ENCODE results near the gene PFKFB4. TPM values are rescaled to one million over a fixed set of nuclear protein-coding genes. Genes with fewer than 3 reads are reported as not detected.

The PFKFB4 gene
- total RNA-seq, 1 donor from 2014 or later = 19.3 TPM

GRCh38 chr3:48504051-48504946, 52.3 kb downstream of the PFKFB4 start, which contains the start of gene SHISA5:
Gene SHISA5 (minus strand): TSS chr3:48504174. CDS start chr3:48504094, 80 bp downstream.
- TF ChIP-seq CTCF (conservative IDR thresholded peaks at IDR 0.05; ENCODE audit: low read depth, low read length) = no peak
- no peak for DNase-seq (ENCODE audit: low read depth)

GRCh38 chr3:48503401-48504050, 53.1 kb downstream of the PFKFB4 start:
- no peak for TF ChIP-seq CTCF (conservative IDR thresholded peaks at IDR 0.05; ENCODE audit: low read depth, low read length)
- DNase-seq (ENCODE audit: low read depth) = no peak
- H3K4me3 ChIP-seq (ENCODE audit: low read depth, low read length) = peak overlapping the region; percentile 86

More at GRCh38 chr3:48504051-48504946, 52.3 kb downstream of the PFKFB4 start, which contains the start of gene SHISA5:
- H3K4me3 ChIP-seq (ENCODE audit: low read depth, low read length) = peak within 1 kb of the TSS; percentile 86

- no peak for TF ChIP-seq CTCF (conservative IDR thresholded peaks at IDR 0.05; ENCODE audit: low read depth, low read length)
- no peak for DNase-seq (ENCODE audit: low read depth)
- H3K4me3 ChIP-seq (ENCODE audit: low read depth, low read length) = peak overlapping the region; percentile 86
Measured at GRCh38 chr3:48502728-48503168, 53.9 kb downstream of the PFKFB4 start.

- H3K4me3 ChIP-seq (ENCODE audit: low read depth, low read length) = no peak overlapping the region
- DNase-seq (ENCODE audit: low read depth) = no peak
- no peak for TF ChIP-seq CTCF (conservative IDR thresholded peaks at IDR 0.05; ENCODE audit: low read depth, low read length)
Measured at GRCh38 chr3:48502121-48502520, 54.5 kb downstream of the PFKFB4 start.

GRCh38 chr3:48501196-48501595, 55.4 kb downstream of the PFKFB4 start:
- no peak for TF ChIP-seq CTCF (conservative IDR thresholded peaks at IDR 0.05; ENCODE audit: low read depth, low read length)
- H3K4me3 ChIP-seq (ENCODE audit: low read depth, low read length) = no peak overlapping the region
- no peak for DNase-seq (ENCODE audit: low read depth)

GRCh38 chr3:48500656-48501055, 55.9 kb downstream of the PFKFB4 start:
- TF ChIP-seq CTCF (conservative IDR thresholded peaks at IDR 0.05; ENCODE audit: low read depth, low read length) = no peak
- DNase-seq (ENCODE audit: low read depth) = no peak
- H3K4me3 ChIP-seq (ENCODE audit: low read depth, low read length) = no peak overlapping the region
